ENCODE results near the gene TMCC1. TPM values are rescaled to one million over a fixed set of nuclear protein-coding genes. Genes with fewer than 3 reads are reported as not detected.
"Not testable (repeated sequence)": the region's sequence is repeated elsewhere in the genome, so short reads cannot be mapped to it uniquely, and the experiment has no call there.

The TMCC1 gene
- total RNA-seq, 1 donor from 2014 or later: 35.2 TPM

DNA sequence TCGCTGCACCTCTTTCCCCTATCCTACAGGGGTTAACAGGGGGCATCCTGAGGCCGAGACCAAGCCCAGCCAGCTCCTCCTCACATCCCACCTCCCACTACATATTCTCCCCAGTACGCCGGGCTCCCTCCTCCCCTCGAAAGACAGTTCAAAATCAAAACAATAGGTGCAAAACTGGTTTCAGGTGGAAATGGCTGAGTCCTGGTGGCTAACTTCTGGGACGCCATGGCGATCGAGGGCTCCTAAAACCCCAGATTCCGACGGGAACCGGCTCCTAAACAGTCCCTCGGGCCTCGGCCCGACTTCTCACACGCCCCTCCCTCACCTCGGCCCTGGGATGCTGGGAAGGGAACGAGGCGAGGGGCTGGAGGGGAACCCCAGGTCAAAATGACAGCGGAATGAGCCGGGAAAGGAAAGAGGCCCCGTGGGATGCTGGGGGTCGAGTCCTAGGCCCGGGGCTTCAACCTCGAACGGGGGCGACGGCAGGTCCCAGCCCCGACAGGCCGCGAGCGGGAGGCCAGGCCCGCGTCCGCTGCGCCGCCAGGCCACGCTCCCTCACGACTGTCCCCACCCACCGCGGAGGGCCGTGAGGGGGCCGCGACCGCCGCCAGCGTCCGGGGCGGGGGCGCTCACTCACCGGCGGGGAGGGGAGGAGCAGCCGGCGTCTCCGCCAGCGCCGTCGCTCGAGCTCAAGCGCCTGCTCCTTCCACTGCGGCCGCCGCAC lies 492 bp downstream of the TMCC1 start:
- DNase-seq (ENCODE audit: extremely low read depth, low read depth, low spot score): no peak

DNA sequence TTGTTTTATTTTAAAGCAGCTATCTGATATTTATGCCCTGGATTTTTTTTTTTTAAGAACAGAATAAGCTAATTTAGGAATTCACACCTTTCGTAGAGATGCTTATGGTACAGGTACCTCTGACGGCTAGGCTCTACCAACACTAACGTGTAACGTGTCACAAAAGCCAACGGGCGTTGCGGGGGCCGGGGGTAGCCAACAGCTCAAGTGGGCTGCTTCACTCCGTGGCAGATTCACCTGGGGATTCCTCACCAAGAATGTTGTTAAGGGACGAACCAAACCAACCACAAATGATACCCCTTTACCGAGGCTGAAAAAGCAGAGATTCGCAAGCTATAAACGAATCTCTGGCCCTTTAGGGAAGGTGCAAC lies 1.0 kb downstream of the TMCC1 start:
- DNase-seq (ENCODE audit: extremely low read depth, low read depth, low spot score): no peak

DNA sequence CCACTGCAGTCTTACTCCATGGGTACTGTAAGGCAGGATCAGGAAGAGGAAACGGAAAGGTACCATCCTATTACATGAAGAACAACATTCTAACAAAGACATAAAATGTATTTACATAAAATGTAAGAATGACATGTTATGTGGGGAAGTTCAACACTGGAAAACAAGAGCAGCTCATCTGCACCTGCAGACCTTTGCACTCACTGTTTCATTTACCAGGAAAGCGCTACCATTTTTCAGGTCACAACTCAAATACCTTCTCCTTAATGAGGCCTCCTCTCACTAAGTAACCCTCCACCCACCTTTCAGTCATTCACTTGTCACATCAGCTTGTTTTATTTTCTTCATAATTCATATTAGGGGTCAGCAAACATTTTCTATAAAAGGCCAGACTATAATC lies 2.6 kb downstream of the TMCC1 start:
- DNase-seq (ENCODE audit: extremely low read depth, low read depth, low spot score): no peak

DNA sequence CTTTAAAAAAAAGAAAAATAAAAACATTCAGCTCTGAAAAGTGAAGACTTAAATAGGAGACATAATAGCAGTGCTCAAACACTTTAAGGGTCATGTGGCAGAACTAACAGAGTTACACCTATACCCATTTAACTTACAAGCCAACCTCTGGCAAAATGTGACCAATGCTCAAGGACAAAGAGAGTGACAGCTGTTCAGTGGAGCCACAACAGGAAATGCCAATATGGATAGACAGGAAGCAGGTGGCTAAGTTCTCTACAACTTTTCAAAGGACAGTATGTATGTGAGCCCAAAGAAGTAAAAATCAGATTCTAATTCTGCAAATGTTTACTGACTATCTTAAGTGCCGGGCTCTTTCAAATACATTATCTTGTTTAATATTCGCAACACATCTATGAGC lies 3.4 kb downstream of the TMCC1 start:
- no peak for DNase-seq (ENCODE audit: extremely low read depth, low read depth, low spot score)

DNA sequence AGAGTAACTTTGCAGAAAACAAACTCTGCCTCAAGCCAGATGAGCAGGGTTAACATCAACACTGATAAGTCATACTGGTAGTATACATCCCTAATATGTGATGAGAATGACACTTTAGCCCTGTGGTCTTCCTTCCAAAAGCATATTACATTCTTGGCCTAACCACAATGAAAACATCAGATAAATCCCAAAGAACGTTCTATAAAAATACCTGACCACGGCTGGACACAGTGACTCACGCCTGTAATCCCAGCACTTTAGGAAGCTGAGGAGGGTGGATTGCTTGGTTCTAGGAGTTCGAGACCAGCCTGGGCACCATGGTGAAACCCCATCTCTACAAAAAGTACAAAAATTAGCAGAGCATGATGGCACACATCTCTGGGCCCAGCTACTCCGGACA lies 4.7 kb downstream of the TMCC1 start:
- no peak for DNase-seq (ENCODE audit: extremely low read depth, low read depth, low spot score)

DNA sequence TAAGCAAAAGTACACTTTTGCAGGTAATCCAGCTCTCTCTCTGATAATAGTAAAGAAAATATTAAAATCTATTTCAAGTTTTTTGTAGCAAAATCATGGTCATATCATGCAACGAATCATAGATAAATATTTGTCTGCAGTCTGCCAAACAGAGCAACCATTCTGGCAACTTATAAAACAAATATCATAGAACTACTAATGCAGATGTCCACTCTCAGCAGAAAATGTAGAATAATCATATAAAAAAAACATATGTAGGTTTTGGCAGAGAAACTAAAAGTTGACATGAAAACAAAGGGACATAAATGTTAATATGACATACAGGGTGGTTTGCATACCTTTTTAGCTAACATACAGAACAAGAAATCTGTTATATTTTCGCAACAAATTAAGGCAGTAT lies 12.2 kb downstream of the TMCC1 start:
- no peak for DNase-seq (ENCODE audit: extremely low read depth, low read depth, low spot score)

DNA sequence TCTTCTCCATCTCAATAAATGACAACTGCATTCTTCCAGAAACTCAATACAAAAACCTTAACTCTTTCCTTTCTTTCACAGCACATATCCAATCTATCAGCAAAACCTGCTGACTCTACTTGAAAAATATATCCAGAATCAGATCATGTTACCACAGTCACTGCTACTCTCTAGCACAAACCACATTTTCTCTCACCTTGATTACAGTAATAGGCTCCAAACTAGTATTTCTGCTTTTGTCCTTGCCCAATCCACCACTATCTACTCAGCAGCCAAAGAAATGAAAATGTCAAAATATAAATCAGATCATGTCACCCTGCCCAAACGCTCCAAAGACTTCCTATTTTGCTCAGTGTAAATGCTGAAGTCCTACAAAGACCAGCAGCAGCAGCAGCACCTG lies 15.2 kb downstream of the TMCC1 start:
- no peak for DNase-seq (ENCODE audit: extremely low read depth, low read depth, low spot score)

DNA sequence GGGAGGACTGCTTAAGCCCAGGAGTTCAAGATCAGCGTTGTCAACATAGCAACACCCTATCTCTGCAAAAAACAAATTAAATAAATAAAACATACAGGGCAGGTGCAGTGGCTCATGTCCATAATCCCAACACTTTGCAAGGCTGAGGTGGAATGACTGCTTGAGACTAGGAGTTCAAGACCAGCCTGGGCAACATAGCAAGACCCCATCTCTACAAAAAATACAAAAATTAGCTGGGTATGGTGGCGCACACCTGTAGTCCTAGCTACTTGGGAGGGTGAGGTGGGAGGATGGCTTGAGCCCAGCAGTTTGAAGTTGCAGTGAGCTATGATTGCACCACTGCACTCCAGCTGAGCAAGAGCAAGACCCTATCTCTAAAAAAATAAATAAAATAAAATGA lies 19.0 kb downstream of the TMCC1 start:
- not testable (repeated sequence) for DNase-seq (ENCODE audit: extremely low read depth, low read depth, low spot score)

DNA sequence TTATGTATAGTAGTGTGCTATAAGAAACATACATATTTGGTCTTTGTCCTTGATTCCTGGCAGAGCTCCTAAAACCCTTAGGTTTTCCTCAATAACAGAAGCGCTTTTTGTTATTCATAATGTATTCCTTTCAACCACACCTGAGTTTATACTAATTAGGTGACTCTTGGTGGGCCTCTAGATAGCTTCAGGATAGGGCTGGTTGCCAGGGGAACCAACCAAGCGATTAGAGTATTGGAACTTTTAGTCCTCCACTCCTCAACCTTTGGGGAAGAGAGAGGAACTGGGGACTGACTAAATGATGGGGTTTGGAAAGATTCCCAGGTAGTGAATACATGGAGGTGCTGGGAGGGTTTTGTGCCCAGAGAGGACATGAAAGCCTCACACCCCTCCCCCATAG lies 24.6 kb downstream of the TMCC1 start:
- DNase-seq (ENCODE audit: extremely low read depth, low read depth, low spot score): no peak

DNA sequence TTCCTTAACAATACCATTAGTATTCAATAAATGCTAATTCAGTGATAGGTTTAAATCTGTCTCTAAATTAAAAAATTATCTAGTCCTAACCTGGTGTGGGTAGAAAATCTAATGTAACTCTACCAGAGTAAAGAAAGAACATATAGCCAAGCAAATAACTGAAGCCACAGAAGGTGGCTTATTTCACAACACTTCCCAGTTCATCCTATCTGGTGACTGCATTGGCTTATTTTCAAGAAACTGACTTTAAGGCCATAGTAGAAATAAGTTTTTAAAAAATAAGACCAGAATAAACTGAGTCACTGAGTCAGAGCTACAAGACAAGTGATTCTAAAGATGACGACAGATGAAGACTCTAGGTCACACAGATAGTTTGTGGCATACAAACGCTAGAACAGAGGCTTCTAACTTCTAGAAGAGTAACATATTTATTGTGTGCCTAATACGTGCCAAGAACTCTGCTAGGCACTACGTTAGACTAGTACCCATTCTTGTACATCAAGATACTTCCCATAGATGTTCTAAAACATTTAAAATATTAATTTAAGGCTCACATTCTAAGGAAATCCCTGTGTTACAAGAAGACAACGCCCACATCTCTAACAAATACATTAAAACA lies 25.9 kb downstream of the TMCC1 start:
- DNase-seq (ENCODE audit: extremely low read depth, low read depth, low spot score): no peak

DNA sequence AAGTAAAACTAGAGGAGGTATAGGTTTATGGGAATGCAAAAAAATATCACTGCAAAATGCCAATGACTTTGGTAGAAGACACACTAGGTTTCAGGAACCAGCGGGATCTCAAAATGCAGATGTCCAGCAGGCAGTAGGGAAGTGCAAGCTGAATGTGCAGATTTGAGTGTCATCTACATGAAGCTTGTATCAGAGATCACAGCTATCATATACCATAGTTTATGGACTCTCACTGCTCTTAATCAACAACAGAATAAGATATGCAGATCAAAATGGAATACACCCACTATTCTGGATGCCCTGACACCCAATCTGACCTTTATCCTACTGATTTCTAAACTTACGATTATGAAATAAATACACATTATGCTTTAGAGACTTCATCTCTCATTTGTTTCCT lies 27.7 kb downstream of the TMCC1 start:
- no peak for DNase-seq (ENCODE audit: extremely low read depth, low read depth, low spot score)

DNA sequence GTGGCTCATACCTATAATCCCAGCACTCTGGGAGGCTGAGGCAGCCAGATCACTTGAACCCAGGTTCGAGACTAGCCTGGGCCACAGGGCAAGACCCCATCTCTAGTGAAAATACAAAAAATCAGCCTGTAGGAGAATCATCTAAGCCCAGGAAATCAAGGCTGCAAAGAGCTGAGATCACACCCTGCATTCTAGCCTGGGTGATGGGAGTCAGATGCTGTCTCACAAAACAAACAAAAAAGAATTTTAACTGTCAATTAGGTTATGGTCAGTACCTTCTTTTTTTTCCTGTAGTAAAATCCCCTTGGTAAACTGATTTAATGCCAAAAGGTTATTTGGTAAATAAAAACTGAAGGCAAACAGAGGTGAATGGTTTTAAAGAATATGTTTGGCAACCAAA lies 29.0 kb downstream of the TMCC1 start:
- no peak for DNase-seq (ENCODE audit: extremely low read depth, low read depth, low spot score)

DNA sequence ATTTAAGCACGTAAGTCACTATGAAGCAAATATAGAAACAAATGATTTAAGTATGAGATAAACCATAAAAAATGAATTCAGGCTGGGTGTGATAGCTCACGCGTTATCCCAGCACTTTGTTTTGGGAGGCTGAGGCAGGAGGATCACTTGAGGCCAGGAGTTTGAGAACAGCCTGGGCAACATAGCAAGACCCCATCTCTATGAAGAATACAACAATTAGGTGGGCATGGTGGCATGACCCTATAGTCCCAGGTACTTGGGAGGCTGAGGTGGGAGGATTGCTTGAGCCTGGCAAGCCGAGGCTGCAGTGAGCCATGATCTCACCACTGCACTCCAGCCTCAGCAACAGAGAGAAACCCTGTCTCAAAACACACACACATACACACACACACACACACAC lies 34.2 kb downstream of the TMCC1 start:
- no peak for DNase-seq (ENCODE audit: extremely low read depth, low read depth, low spot score)

DNA sequence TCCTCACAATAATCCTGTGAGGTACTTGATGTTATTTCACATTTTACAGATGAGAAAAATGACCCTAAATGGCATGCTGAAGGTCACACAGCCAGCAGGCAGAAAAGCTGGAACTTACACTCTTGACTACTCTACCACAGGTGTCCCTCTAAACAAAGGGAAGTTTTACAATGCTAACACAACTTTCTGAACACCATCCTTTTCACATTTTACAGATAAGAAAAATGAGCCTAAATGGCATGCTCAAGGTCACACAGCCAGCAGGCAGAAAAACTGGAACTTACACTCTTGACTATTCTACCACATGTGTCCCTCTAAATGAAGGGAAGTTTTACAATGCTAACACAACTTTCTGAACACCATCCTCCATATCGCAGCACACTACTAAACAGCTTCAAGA lies 35.6 kb downstream of the TMCC1 start:
- DNase-seq (ENCODE audit: extremely low read depth, low read depth, low spot score): no peak

DNA sequence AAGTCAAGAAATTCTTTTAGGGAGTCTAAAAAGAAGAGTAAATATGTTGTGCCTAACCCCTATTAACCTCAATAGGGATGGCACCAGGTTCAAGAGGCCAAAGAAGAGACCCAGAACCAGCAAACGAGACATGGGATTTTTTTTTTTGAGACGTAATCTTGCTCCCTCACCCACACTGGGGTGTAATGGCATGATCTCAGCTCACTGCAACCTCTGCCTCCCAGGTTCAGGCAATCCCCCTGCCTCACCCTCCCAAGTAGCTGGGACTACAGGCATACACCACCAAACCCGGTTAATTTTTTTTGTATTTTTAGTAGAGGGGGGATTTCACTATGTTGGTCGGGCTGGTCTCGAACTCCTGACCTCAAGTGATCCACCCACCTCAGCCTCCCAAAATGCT lies 36.7 kb downstream of the TMCC1 start:
- DNase-seq (ENCODE audit: extremely low read depth, low read depth, low spot score): not testable (repeated sequence)

DNA sequence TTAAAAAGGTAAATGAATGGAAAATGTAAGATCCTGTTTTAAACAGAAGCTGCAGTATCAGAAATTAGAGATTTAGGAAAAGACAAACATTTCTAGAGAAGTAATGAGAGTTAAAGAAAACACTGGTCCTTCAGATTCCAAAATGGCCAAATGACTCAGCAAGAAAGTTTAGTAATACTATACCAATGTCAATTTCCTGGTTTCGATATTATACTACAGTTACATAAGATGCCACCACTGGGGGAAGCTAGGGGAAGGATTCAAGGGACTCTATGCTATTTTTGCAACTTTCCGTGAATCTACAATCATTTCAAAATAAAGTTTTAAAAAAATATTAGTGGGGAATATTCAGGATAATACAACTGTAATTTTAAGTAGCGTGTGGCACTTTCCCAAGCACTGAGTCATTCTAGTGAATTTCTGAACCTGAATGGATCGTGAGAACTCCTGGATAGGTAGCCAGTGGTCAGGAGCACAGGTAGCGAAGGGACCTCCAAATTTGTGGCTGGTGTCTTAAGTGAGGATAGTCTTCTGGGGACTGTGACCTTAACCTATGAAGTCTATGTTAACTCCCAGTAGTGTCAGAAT lies 37.6 kb downstream of the TMCC1 start:
- no peak for DNase-seq (ENCODE audit: extremely low read depth, low read depth, low spot score)

DNA sequence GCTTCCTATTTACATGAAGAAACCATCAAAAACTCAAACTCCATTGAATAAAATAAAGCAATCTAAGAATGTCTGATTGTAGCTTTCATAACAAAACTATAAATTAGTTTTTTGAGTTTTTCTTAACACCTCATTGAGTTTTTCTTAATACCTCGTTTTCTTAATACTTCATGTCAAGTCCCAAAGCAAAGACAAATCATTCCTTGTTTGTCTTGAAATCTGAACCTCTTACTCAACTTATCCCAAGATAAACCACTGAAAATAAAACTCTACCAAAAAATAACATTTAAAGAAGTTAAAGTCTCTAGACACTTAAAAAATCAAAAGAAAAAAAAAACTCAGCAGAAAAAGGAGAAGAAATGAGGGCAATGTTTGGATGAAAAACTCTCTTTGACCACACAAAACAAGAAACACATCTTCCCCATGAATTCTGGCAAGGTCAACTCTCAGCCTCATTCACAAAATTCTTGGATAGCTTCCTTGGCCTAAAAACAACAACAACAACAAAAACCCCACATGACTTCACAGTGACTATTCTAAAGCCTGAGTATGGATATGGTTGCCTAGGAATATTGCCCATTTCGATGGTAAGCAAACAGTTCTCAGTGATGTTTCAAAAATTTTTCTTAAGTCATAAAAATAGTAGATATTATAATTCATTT lies 38.2 kb downstream of the TMCC1 start:
- DNase-seq (ENCODE audit: extremely low read depth, low read depth, low spot score): no peak

DNA sequence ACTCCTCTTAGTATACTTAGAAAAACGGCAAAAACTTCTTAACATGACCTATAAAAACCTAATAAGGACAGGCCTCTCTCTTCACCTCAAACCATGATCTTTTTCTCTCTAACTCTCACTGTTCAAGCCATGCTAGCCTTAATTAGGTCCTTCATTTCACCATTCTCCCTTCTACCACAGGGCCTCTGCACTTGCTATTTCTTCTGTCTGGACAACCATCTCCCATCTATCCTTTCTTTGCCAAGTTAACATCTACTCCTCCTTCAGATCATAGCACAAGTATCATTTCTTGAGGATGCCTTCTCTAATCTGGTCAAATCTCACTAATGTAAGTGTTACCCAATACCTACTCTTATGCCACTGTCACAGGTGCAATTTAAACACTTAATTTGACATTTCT lies 39.1 kb downstream of the TMCC1 start:
- no peak for DNase-seq (ENCODE audit: extremely low read depth, low read depth, low spot score)

DNA sequence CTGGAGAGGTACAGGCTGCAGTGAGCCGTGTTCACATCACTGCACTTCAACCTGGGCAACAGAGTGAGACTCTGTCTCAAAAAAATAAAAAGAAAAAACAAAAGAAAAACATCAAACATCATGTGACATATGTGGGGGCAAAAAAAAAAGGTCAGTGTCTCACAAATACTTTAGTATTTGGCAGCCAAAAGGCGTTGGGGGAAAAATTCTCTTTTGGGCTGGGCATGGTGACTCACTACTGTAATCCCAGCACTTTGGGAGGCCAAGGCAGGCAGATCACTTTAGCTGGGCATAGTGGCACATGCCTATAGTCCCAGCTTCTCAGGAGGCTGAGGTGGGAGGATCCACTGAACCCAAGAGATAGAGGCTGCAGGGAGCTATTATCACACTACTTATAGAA lies 47.6 kb downstream of the TMCC1 start:
- no peak for DNase-seq (ENCODE audit: extremely low read depth, low read depth, low spot score)

DNA sequence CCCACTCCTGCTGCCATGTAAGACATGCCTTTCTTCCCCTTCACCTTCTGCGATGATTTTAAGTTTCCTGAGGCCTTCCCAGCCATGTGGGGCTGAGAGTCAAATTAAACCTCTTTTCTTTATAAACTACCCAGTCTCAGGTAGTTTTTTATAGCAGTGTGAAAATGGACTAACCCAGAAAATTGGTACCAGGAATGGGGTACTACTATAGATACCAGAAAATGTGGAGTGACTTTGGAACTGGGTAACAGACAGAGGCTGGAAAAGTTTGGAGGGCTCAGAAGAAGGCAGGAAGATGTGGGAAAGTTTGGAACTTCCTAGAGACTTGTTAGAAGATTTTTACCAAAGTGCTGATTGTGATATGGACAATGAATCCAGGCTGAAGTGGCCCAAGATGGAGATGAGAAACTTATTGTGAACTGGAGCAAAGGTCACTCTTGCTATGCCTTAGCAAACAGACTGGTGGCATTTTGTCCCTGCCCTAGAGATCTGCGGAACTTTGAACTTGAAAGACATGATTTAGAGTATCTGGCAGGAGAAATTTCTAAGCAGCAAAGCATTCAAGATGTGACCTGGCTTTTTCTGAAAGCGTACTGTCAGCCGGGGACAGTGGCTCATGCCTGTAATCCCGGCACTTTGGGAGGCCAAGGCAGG lies 52.7 kb downstream of the TMCC1 start:
- DNase-seq (ENCODE audit: extremely low read depth, low read depth, low spot score): no peak

DNA sequence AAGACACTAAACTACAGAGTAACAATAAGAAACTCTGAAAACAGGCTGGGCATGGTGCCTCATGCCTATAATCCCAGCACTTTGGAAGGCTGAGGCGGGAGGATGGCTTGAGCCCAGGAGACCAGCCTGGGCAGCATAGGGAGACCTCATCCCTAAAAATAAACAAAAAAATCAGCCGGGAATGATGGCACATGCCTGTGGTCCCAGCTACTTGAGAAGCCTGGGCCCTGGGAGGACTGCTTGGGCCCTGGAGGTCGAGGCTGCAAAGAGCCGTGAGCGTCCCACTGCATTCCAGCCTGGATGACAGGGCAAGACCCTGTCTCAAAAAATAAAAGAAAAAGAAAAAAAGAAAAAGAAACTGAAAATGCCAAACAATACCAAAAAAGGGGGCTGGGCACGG lies 55.4 kb downstream of the TMCC1 start:
- DNase-seq (ENCODE audit: extremely low read depth, low read depth, low spot score): no peak
